Pons (tissue), 1 donor: ENCODE data around the gene MTREX.
A peak's percentile ranks its signal among the peaks of the same experiment; 100 is the strongest.
"Not testable (repeated sequence)": the region's sequence is repeated elsewhere in the genome, so short reads cannot be mapped to it uniquely, and the experiment has no call there.

ENCODE experiments used
- DNase-seq: peaks from one replicate; pipeline ENCODE4 v3.0.0-alpha.2; 2016; ENCODE audit warnings: low spot score

MTREX gene

DNA sequence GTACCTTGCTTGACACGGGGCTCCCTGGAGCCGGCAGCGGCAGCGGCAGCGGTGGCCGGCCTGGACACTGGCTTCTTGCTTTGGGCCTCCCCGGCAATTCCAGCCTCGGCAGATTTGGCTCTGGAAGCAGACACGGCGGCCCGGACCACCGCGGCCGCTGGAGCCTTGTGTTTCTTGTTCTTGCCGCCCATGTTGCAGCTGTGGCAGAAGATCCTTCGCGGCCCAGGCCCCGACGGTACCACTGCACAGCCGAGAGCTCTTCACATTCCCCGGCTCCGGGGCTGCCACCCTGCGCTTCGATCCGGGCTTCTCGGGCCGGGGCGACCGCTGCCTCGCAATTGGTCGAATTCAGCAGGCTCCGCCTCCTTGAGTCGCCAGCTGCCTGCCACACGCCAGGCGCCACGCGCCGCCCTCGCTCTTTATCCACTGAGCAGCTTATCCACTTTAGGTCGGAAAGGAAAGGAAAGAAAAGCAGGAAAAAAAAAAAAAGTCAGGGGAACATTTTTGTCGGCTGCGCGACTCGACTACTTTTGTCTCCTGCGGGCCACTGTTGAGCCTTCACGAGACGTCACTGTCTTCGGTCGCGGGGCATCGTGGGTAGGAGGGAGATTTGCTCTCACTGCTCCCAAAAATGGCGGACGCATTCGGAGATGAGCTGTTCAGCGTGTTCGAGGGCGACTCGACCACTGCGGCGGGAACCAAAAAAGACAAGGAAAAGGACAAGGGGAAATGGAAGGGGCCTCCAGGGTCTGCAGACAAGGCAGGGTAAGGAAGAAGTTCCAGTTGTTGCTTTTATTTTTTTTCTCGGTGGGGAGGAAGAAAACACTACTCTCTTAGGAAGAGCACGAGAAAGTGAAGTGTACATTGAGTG lies at the start of gene MTREX, which contains the start of gene DHX29:
MTREX (plus strand) TSS at position 607 of the 871 bp plus-strand sequence; CDS start at position 632, 25 bp downstream.
DHX29 (minus strand) TSS at position 312 of the 871 bp plus-strand sequence; CDS start at position 191, 121 bp downstream.
- DNase-seq: peak; percentile 91

DNA sequence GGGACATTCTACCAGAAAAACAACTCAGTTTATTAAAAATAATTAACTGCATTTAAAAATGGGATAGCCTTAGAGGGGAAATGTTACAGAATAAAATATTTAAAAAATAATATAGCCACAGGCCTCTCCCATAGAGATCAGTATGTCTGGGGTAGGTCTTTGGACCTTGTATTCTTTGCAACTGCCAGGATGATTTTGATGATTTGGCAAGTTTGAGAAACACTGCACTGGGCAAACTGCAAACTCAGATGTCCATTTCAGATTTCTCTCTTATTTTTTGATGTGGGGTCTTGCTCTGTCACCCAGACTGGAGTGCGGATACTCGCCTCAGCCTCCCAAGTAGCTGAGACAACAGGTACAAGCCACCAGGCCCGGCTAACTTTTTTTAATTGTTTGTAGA lies 49.5 kb upstream of the MTREX start:
- no peak for DNase-seq

GRCh38 chr5:55276771-55277170 lies 31.0 kb upstream of the MTREX start:
- no peak for DNase-seq

DNA sequence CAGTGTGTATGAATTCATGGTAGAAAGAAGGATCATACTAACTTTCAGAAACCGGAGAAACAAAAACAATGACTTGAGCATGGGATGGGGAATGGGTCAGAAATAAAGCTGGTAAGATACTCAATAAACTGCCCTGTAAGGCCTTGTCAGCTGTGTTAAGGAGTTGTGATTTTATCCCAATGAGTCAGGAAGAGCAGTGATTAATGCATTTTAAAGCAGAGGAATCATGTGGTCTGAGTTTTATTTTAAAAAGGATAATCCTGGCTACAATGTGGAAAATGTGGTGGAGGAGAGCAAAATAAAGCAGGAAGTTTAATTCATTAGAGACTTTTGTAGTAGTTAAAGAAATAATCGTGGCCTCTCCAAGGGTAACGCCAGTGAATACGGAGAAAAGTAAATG lies 29.0 kb upstream of the MTREX start:
- no peak for DNase-seq

- no peak for DNase-seq
These were observed 21.3 kb upstream of the MTREX start for GRCh38 chr5:55286411-55286933.

- DNase-seq: no peak
These were observed 18.0 kb upstream of the MTREX start for GRCh38 chr5:55289808-55290207.

GRCh38 chr5:55290991-55291390 lies 16.8 kb upstream of the MTREX start:
- DNase-seq: no peak

GRCh38 chr5:55294935-55295334 lies 12.9 kb upstream of the MTREX start:
- no peak for DNase-seq

GRCh38 chr5:55300890-55301289 lies 6.9 kb upstream of the MTREX start:
- DNase-seq: no peak

- DNase-seq: no peak
These were observed 4.5 kb upstream of the MTREX start for GRCh38 chr5:55303238-55303690.

GRCh38 chr5:55304584-55304983 lies 3.2 kb upstream of the MTREX start:
- no peak for DNase-seq

DNA sequence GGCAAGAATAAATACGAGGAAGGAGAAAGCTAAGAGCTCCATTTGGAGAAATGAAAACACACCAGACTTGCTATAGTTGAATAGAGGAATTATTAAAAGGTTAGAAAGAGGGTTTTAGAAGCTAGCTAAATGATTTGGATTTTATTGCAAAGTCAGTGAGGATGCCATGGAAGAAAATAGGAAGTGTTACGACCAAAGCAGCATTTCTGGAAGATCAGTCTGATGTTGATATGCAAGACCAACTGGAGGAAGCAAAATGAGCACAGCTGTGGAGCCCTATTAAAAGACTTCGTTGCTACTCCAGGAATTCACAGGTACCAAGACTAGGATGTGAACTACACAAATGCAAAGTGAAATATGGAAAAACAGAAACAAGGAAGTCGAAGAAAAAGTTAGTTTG lies 2.4 kb upstream of the MTREX start:
- no peak for DNase-seq

DNA sequence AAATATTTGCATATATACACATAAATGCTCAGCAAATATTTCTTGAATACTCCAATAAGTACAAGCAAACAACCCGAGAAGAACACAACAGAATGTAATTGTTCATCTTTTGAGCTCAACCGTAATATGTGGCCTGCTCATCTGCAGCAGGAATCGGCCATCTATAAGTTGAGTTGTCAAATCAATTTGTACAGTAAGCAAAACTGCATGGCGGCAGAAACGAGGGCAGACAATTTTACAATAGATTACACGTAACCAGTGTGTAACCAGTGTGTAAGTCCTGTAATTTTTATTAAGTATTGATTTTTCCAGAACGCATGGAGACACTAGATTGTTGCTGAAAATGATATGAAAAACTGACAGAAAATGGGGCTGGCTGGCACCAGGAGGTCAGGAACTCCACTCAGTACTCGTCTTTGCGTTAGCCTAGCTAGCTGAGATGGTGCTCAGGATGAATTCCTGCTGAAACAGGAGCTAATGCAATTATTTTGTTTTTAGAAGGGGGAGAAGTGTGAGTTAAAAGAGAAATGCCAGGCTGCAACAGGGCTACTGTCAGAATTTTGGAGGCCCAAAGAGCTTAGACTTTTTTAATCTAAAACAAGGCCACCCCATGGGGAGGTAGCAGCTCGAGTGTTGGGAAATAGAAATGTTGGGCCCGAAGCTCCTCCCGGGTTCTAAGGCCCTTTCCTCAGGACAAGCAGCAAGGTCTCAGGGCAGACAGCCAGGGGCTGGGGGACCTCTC lies 977 bp upstream of the MTREX start:
- DNase-seq: no peak

DNA sequence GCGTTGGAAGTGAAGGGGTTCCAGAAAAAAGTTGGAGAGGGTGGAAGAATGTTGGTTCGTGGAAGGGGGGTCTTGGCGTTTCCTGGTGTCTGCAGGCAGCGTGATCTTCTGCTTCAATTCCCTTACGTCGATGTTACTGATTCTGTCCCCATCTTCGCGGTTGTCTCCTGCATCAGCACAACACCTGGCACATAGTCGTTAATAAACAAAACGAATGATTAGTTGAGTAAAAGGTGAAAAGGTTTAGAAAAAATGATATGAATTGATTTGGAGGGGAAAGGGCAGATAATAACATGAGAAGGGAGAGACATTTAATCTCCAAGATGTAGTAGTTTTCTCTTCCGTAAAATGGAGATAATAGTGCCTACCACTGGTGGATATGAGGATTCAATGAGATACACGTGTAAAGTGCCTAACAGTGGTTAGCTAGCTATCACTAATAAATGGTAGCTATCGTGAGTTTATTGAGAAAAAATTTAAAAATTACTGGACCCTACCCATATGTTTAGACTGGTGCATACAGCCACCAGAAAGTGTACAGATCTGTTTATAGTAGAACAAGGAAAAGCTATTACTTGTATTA lies 556 bp downstream of the MTREX start:
- no peak for DNase-seq

GRCh38 chr5:55313870-55314617 lies 6.3 kb downstream of the MTREX start:
- no peak for DNase-seq

GRCh38 chr5:55316289-55316688 lies 8.5 kb downstream of the MTREX start:
- DNase-seq: no peak

GRCh38 chr5:55316837-55317236 lies 9.0 kb downstream of the MTREX start:
- no peak for DNase-seq

GRCh38 chr5:55318237-55318636 lies 10.4 kb downstream of the MTREX start:
- not testable (repeated sequence) for DNase-seq

GRCh38 chr5:55319491-55319890 lies 11.7 kb downstream of the MTREX start:
- DNase-seq: no peak

DNA sequence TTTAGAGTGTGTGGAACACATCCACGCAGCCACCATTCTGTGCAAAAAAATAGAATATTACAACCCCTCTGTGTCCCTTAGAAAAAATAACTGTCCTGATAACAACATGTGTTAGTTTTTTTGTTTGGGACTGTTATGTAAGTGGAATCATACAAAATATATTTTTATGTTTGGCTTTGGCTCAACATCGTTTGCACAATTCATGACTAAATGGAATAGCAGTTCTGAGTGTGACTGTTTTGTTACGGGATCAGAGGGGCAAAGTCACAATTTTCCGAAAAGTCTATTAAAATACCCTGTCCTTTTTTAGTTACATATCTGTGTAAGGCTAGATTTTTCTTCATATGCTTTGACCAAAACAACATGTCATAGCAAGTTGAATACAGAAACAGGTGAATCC lies 12.8 kb downstream of the MTREX start:
- DNase-seq: no peak

GRCh38 chr5:55324006-55324405 lies 16.2 kb downstream of the MTREX start:
- no peak for DNase-seq
